GM19238 (cell line): Measurements from ENCODE around the gene EME1.
"Not testable (repeated sequence)": the region's sequence is repeated elsewhere in the genome, so short reads cannot be mapped to it uniquely, and the experiment has no call there.

ENCODE experiments used
- DNase-seq: peaks from one replicate; pipeline ENCODE4 v3.0.0; 2011; ENCODE audit warnings: low spot score; ENCODE audit not compliant: insufficient read length

The EME1 gene

DNA sequence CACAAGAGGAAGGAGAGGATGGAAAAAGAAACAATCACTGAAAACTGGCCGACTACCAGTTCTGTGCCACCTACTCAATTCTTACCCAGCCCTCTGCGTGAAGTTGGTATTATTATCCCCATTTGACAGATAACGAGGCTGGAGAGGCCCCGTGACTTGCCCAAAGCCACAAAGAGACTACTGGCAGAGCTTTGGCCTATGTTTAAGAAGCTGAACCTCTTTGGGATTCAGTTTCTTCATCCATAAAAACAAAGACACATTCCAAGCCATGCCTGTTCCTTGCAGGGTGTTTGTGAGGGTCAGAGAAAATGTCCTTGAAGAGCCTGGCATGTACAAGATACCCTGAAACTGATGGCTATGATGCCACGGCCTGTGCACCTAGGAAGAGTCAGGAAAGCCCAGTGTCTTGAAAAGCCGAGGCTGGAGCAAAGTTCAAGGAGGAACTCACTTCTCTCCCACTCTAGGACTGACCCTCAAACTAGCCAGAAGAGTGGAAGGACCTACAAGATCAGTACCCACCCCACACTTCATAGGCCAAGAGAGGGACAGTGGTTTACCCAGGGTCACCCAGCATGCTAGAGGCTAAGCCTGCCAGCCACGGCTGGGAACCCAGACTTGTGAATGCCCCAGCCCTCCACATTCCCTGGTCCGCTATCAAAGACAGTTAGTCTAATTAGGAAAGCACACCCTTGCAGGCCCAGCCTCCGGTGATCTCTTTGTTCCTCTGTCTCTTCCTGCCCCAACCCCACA lies 51.4 kb downstream of the EME1 start:
- DNase-seq: no peak

DNA sequence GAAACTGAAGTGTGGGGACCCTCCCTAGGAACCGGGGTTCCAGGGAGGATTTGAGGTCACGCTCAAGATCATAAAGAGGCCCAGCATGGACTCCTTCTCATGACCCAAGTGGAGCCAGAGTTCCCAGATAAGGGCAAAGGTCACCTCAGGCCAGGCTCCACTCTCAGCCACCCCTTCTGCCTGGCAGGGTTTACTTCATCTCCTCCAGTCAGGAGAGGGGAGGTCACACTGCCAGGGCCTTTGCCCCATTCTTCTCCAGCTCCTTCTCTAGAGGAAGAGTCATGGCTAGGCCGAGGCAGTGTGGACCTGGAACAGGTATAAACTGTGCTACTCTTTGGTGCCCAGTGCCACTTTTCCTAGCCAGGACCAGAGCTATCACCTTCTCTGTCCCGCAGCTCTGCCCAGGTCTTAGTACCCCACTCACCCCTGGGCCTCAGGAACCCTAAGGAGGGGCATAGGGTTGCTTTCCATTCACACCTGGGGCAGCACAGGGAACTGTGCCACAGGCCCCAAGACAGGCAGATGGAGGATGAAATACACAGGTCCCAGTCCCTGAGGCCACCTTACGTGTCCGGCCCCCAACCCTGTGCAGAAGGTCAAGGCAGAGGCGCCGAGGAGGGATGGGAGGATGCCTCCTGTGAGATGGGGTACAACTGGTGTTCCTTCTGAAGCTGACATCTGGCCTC lies 52.1 kb downstream of the EME1 start:
- DNase-seq: no peak

GRCh38 chr17:50425682-50426471 lies 52.8 kb downstream of the EME1 start, which contains the start of gene ACSF2:
Gene ACSF2 (plus strand): TSS chr17:50426218. CDS start chr17:50426262, 44 bp downstream.
- peak; percentile 79 for DNase-seq

GRCh38 chr17:50426472-50426782 lies 53.4 kb downstream of the EME1 start:
- DNase-seq: no peak

DNA sequence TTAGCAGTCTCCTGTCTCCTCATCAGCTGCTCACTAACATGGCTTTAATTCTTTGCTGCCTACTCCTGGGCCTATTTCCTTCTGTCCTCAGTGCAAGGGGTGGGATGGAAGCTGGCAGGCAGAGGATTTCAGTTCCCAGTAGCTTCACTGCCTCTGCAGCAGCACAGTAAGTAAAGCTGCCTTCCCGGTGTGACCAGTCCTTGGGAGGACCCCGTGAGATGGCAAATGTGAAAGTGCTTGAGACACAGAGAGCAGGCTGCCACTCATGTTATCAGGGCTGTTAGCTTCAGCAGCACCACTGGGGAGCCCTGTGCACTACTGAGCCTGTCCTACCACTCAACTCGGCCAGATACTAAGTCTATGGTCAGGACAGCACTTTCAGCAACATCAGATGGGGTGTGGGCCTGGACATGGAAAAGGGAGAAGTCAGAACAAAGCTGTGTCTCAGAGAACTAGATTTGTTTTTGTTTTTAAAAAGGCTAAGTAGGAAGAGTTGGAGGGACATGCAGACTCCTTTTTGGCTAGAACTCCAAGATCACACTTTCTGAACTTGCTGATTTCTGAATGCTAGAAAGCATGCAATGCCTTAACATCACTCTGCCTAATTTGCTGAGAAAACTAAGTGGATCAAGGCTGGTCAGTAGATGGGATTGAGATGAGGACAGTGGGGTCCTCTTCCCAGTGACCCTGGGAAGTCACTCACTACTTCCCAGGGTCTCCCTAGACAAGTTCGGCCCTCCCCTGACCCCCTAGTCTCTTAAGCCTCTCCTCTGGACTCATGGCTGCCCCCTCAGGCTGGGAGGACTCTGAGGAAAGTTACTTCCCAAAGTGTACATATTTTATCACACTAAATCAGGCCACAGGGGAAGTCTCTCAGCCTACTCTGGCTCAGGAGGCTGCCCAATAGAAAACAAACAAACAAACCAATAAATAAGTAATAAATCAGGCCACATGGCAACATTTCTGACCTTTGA lies 54.1 kb downstream of the EME1 start:
- DNase-seq: peak; percentile 41

- DNase-seq: not testable (repeated sequence)
Measured at GRCh38 chr17:50428126-50428525, 55.1 kb downstream of the EME1 start.

DNA sequence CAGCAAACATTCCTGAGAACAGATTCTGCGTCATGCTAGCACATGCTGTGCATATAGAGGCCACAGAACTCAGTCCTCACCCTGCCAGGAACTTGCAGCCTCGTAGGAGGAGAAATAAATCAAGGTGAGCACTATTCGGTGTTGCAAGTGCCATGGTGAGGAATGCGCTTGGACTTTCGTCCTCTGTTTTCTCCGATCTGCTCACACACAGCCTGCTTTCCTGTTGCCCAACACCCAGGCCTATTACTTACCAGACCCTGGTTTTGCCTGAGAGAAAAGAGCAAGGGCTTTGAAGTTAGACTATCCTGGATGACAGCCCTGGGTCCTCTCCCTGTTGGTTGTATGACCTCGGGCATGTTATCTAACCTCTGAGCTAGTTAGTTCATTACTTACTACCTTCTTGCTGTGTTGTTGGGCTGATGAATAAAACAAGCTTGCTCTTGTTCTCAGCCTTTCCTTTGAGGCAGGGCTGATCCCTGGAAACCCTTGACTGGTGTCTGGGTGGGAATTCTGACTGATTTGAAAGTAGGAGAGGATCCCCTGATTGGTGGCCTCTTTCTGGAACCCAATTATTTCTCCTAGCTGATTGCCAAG lies 55.9 kb downstream of the EME1 start:
- DNase-seq: no peak

DNA sequence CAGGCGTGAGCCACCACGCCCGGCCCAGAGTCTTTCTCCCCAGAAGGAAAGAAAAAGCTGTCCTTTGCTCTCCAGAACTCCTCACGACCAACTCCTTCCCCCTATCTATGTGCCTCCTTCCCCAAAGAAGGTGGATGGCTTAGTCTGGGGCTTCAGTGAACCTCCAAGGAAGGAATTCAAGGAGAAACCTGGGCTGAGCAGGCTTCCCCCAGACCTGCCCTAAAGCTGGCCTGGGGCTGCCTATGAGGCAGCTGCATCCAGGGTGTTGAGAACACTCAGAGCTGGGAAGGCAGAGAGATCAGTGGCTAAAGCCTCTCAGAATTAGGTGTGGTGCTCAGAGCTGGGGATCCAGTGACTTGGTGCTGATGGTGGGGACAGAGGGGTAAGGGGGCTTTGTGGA lies 56.8 kb downstream of the EME1 start:
- DNase-seq: no peak
